Thymus (tissue), 14 donors: ENCODE results near the gene PEX11B. TPM values are rescaled to one million over a fixed set of nuclear protein-coding genes. Genes with fewer than 3 reads are reported as not detected.

Experiments
- DNase-seq, 9 donors: peaks; one replicate each; pipeline ENCODE4 v3.0.0-alpha.2; 2013; ENCODE audit warnings: low spot score in 9 of 9, low read depth in 6 of 9, missing footprints in 1 of 9
- H3K27ac ChIP-seq, 2 donors: one replicate each; pipeline ENCODE4 v1.5.1; 2013; ENCODE audit warnings: control low read depth in 1 of 2, low read depth in 1 of 2, low read length in 1 of 2, mild to moderate bottlenecking in 1 of 2, moderate library complexity in 1 of 2
- H3K27me3 ChIP-seq, 2 donors: one replicate each; pipeline ENCODE4 v1.5.1; 2013; ENCODE audit warnings: low read length in 1 of 2; ENCODE audit not compliant: control insufficient read depth in 2 of 2, insufficient read depth in 1 of 2
- H3K36me3 ChIP-seq, 2 donors: one replicate each; pipeline ENCODE4 v1.5.1; 2013; ENCODE audit warnings: low read length in 1 of 2, mild to moderate bottlenecking in 1 of 2, moderate library complexity in 1 of 2; ENCODE audit not compliant: control insufficient read depth in 2 of 2, insufficient read depth in 2 of 2
- H3K4me1 ChIP-seq, 2 donors: one replicate each; pipeline ENCODE4 v1.5.1; 2013; ENCODE audit warnings: low read length in 2 of 2; ENCODE audit not compliant: control insufficient read depth in 2 of 2, insufficient read depth in 2 of 2
- H3K4me3 ChIP-seq, 2 donors: one replicate each; pipeline ENCODE4 v1.5.1; 2013; ENCODE audit warnings: low read length in 2 of 2, control low read depth in 1 of 2, mild to moderate bottlenecking in 1 of 2
- H3K9me3 ChIP-seq, 2 donors: one replicate each; pipeline ENCODE4 v1.5.1; 2013; ENCODE audit warnings: low read length in 1 of 2, mild to moderate bottlenecking in 1 of 2; ENCODE audit not compliant: control insufficient read depth in 2 of 2, insufficient read depth in 1 of 2
- WGBS: extraction: QIAGEN DNeasy Blood & Tissue Kit; methylation state at CpG from one replicate; pipeline ENCODE4 v1.1.7; 2013; 5-methylcytosine and 5-hydroxymethylcytosine counted together
- long read RNA-seq, 10 donors: transcript quantifications; one replicate each; lab custom pipeline, GENCODE V29; 2026
- polyA plus RNA-seq: library from polyadenylated mRNA; stranded (reverse); fragments of 200-250 nt; gene quantifications from one replicate; pipeline ENCODE4 v1.2.3, GENCODE V29; 2013
- total RNA-seq: library from RNA; stranded (reverse); fragments of 120-200 nt; gene quantifications from one replicate; pipeline ENCODE4 v1.2.4, GENCODE V29; 2013
- donor health status: healthy.

Gene PEX11B, protein sequence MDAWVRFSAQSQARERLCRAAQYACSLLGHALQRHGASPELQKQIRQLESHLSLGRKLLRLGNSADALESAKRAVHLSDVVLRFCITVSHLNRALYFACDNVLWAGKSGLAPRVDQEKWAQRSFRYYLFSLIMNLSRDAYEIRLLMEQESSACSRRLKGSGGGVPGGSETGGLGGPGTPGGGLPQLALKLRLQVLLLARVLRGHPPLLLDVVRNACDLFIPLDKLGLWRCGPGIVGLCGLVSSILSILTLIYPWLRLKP
- 32.9 TPM for total RNA-seq
- 38.1 TPM for polyA plus RNA-seq
- long read RNA-seq, donor 1, partial matches to known transcripts, result 0 of 3 reads
- long read RNA-seq, donor 1, other reads (novel, unspliced or antisense), result 0 of 3 reads
- long read RNA-seq, donor 2, transcript PEX11B-201 (4 exons, 1,740 nt), result major isoform, 27 of 27 reads
- long read RNA-seq, donor 2, partial matches to known transcripts, result 0 of 27 reads
- long read RNA-seq, donor 2, other reads (novel, unspliced or antisense), result 0 of 27 reads
- long read RNA-seq, donor 3, transcript PEX11B-201 (4 exons, 1,740 nt), result major isoform, 27 of 28 reads
- long read RNA-seq, donor 3, partial matches to known transcripts, result 0 of 28 reads
- long read RNA-seq, donor 3, other reads (novel, unspliced or antisense), result 0 of 28 reads
- long read RNA-seq, donor 4, transcript PEX11B-201 (4 exons, 1,740 nt), result major isoform, 6 of 19 reads
- long read RNA-seq, donor 4, partial matches to known transcripts, result 12 of 19 reads
- long read RNA-seq, donor 4, other reads (novel, unspliced or antisense), result 0 of 19 reads
- long read RNA-seq, donor 5, transcript PEX11B-201 (4 exons, 1,740 nt), result major isoform, 25 of 50 reads
- long read RNA-seq, donor 5, partial matches to known transcripts, result 25 of 50 reads
- long read RNA-seq, donor 5, other reads (novel, unspliced or antisense), result 0 of 50 reads
- long read RNA-seq, donor 6, transcript PEX11B-201 (4 exons, 1,740 nt), result major isoform, 16 of 22 reads
- long read RNA-seq, donor 6, partial matches to known transcripts, result 6 of 22 reads
- long read RNA-seq, donor 6, other reads (novel, unspliced or antisense), result 0 of 22 reads
- long read RNA-seq, donor 7, transcript PEX11B-201 (4 exons, 1,740 nt), result major isoform, 20 of 20 reads
- long read RNA-seq, donor 7, partial matches to known transcripts, result 0 of 20 reads
- long read RNA-seq, donor 7, other reads (novel, unspliced or antisense), result 0 of 20 reads
- long read RNA-seq, donor 8, transcript PEX11B-201 (4 exons, 1,740 nt), result major isoform, 8 of 8 reads
- long read RNA-seq, donor 8, partial matches to known transcripts, result 0 of 8 reads
- long read RNA-seq, donor 8, other reads (novel, unspliced or antisense), result 0 of 8 reads
- long read RNA-seq, donor 9, transcript PEX11B-201 (4 exons, 1,740 nt), result major isoform, 9 of 9 reads
- long read RNA-seq, donor 9, partial matches to known transcripts, result 0 of 9 reads
- long read RNA-seq, donor 9, other reads (novel, unspliced or antisense), result 0 of 9 reads
- long read RNA-seq, donor 10, transcript PEX11B-201 (4 exons, 1,740 nt), result major isoform, 11 of 17 reads
- long read RNA-seq, donor 10, partial matches to known transcripts, result 6 of 17 reads
- long read RNA-seq, donor 10, other reads (novel, unspliced or antisense), result 0 of 17 reads

DNA sequence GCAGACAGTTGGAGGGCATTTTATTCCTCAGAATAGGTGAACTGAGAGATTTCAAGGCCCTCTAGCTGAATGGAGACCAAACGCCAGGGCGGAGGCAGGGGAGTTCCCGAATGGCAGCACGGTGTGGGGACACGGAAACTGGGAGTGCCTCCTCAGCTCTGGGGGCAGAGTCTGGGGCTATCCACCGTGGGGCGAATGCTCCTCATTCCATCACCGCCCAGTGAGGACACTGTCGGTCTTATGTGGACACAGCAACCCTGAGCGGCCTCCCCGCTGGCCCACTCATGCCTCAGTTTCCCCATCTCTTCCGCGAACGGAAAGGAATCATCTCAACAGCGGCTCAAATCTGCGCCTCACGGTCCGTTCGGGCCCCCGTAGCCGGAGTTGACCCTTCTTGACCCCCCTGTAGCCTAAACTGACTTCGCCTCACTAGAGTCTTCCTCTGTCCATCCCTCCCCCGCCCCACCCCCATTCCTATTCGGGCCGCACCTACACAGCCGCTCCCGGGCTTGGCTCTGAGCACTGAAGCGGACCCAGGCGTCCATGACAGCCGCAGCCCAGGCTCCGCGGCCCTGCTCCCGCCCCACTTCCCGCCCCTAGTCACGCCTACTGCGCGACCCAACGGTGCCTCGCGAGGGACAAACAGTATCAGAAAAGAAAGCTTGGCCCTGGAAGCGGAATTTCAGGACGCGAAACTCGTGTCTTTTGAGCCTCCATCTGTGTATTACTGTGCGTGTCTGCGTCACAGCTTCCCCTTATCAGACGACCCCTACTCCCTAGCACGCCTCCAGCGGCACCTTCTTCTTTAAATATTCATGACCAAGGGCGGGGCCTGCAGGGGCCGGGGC, at the start of gene PEX11B:
Gene PEX11B, minus strand, starts transcription at position 574 of the 848 bp plus-strand sequence. Its CDS starts 29 bp downstream, at position 545.
- Histone ChIP-seq H3K4me1 (peaks cover 12 to 21% of the 10 kb centered on the region in 2 donors), H3K36me3 (peaks cover 0 to 22% of the 10 kb centered on the region in 2 donors), H3K27ac (peak within 1 kb of the TSS; percentile 96 to 99), H3K9me3 (no peaks in the 10 kb centered on the region), H3K4me3 (peak within 1 kb of the TSS; percentile 93 to 95), H3K27me3 (no peaks in the 10 kb centered on the region)
- peak; percentile 86 to 97 (median 92) for DNase-seq
- WGBS, result under 1% methylated on average over 51 of the region's 51 CpGs

DNA sequence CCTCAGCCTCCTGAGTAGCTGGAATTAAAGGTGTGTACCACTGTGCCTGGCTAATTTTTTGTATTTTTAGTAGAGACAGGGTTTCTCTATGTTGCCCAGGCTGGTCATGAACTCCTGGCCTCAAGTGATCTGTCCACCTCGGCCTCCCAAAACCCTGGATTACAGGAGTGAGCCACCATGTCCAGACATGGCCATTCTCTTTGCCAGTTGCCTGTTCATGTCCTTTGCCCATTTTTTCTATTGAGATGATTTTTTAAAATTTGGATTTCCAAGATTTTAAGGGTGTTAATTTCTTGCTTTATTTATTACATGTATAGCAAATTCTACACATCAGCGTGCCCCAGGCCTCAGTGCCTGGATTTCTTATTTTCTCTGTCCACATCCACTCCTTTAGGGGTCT, 48.8 kb upstream of the PEX11B start:
- H3K4me1 ChIP-seq, result peaks cover 11 to 19% of the 10 kb centered on the region in 2 donors
- no peak overlapping the region for H3K27ac ChIP-seq
- no peak overlapping the region for H3K4me3 ChIP-seq
- no peak for DNase-seq
- peaks cover 2 to 4% of the 10 kb centered on the region in 2 donors for H3K9me3 ChIP-seq
- peaks cover 4% of the 10 kb centered on the region in 2 donors for H3K36me3 ChIP-seq
- WGBS, result 97% methylated on average over 2 of the region's 2 CpGs
- peaks cover 0 to 12% of the 10 kb centered on the region in 2 donors for H3K27me3 ChIP-seq

GRCh38 chr1:145965119-145965744, 46.7 kb upstream of the PEX11B start:
- peak overlapping the region; percentile 60 to 74 for H3K27ac ChIP-seq
- WGBS, result 2% methylated on average over 5 of the region's 5 CpGs
- H3K4me1 ChIP-seq, result peaks cover 14 to 39% of the 10 kb centered on the region in 2 donors
- no peak for DNase-seq
- peaks cover 2 to 7% of the 10 kb centered on the region in 2 donors for H3K9me3 ChIP-seq
- H3K4me3 ChIP-seq, result peak overlapping the region; percentile 69 to 85
- H3K27me3 ChIP-seq, result peaks cover 0 to 32% of the 10 kb centered on the region in 2 donors
- H3K36me3 ChIP-seq, result peaks cover 4% of the 10 kb centered on the region in 2 donors

DNA sequence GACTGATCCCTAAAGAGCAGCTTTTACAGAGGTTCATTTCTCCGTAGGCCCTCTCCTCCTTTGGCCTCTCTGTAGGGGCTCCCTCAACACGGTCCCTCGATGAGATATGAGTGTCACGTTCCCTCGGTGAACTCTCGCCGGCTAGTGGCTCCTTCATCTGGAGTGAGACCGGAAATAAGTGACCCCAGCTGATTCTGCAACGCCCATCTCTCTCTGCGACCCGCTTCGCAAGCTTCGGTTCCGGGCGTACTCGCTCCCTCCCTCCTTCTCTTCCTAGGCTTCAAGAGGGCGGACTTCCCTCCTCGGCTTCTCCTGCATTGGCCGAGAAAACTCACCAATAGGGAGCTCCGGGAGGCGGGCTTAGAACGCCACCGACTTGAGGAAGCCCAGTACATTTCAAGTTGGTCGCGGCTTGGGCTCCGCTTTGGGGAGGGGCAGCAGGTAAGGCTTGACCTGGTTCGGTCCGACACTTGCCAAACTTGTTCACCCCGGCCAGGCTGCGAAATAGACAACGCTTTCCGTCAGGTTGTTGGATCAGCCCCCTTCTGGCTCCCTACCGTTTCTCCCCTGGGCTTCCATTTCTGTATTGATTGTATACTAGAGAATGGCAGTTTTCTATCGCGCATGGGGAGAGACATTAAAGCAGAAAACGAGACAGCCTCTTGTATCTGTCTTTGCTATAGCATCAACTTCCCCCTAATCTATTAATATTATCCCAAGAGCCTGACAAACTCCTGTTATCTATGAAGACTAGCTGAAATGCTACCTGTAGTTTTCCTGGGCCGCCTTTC, 46.0 kb upstream of the PEX11B start, which contains the start of the genes ANKRD34A and POLR3GL:
Gene ANKRD34A, minus strand, starts transcription at position 248 of the 791 bp plus-strand sequence. CDS start 2,816 bp downstream, outside the sequence.
Gene POLR3GL, plus strand, starts transcription at position 363 of the 791 bp plus-strand sequence. CDS start 10,176 bp downstream, outside the sequence.
- H3K4me3 ChIP-seq, result peak within 1 kb of the TSS; percentile 69 to 85
- H3K9me3 ChIP-seq, result peaks cover 2 to 7% of the 10 kb centered on the region in 2 donors
- H3K4me1 ChIP-seq, result peaks cover 20 to 46% of the 10 kb centered on the region in 2 donors
- WGBS, result under 1% methylated on average over 37 of the region's 37 CpGs
- H3K27ac ChIP-seq, result peak within 1 kb of the TSS; percentile 74 to 91
- H3K27me3 ChIP-seq, result peaks cover 0 to 39% of the 10 kb centered on the region in 2 donors
- H3K36me3 ChIP-seq, result peaks cover 4% of the 10 kb centered on the region in 2 donors
- peak in 8 of 9 donors; percentile 86 to 98 (median 92) for DNase-seq

- H3K4me3 ChIP-seq, result peak overlapping the region; percentile 69 to 85
- peak overlapping the region; percentile 74 to 91 for H3K27ac ChIP-seq
- 69% methylated on average over 5 of the region's 5 CpGs for WGBS
- DNase-seq, result no peak
- H3K9me3 ChIP-seq, result peaks cover 2 to 7% of the 10 kb centered on the region in 2 donors
- peaks cover 20 to 50% of the 10 kb centered on the region in 2 donors for H3K4me1 ChIP-seq
- H3K27me3 ChIP-seq, result peaks cover 0 to 39% of the 10 kb centered on the region in 2 donors
- H3K36me3 ChIP-seq, result peaks cover 4% of the 10 kb centered on the region in 2 donors
These were observed 44.9 kb upstream of the PEX11B start for GRCh38 chr1:145963265-145964019.

GRCh38 chr1:145962157-145963102, 43.9 kb upstream of the PEX11B start:
- WGBS, result 5% methylated on average over 36 of the region's 36 CpGs
- Histone ChIP-seq H3K36me3 (peaks cover 2 to 3% of the 10 kb centered on the region in 2 donors), H3K4me1 (peaks cover 25 to 53% of the 10 kb centered on the region in 2 donors), H3K9me3 (peaks cover under 1 to 7% of the 10 kb centered on the region in 2 donors), H3K4me3 (peak overlapping the region; percentile 62 to 64), H3K27me3 (peaks cover 0 to 39% of the 10 kb centered on the region in 2 donors), H3K27ac (no peak overlapping the region)
- DNase-seq, result peak in 1 of 9 donors; percentile 38
